Measurements from ENCODE around the gene BICC1.

GRCh38 chr10:58785354-58785753 is 272.7 kb downstream of the BICC1 start:
- TF ChIP-seq CTCF (IDR thresholded peaks at IDR 0.05) (no peak), POLR2A (IDR thresholded peaks at IDR 0.05) (no peak)
